HG03432 (cell line): ENCODE data around the gene GALNT15.

Experiments
- ATAC-seq: cut with Tn5 transposase; IDR thresholded peaks from one replicate; pipeline ENCODE4 v1.9.1; 2021; ENCODE audit warnings: mild to moderate bottlenecking, moderate library complexity; ENCODE audit not compliant: unreplicated experiment

The GALNT15 gene

DNA sequence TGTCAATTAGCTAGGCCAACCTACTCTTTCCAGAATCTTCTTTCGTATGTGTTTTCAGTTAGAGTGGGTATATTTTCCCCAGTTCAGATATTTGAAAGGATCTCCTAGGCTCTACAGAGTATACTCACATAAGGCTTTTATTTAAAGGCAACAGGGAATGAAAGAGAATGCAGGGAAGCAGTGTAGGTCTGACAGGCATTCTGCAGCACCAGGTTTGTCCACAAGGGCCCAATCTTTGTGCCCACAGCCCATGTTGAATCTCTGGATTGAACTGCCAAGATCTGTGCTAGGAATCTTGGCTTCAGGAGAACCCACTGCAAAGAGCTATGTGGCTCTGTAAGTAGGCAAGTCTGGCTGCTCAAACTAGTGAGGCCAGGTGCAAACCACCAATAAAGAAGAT, 24.2 kb upstream of the GALNT15 start:
- no peak for ATAC-seq

DNA sequence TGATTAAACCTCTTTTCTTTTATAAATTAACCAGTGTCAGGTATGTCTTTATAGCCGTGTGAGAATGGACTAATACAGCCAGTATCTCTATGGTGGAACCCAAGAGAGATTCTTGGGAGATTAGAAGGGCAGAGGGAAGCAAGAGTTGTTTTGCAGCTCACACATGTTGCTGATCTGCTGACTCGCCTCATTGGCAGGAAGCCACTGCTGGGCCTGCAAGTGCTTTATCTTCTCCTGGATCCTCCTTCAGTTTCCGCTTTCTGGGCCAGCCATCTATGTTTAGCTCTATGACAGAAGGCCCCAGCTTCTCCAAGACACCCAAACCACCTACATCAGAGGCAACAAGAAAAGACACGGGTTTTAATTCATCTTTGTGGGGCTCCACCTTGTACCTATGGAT, 23.4 kb upstream of the GALNT15 start:
- no peak for ATAC-seq

DNA sequence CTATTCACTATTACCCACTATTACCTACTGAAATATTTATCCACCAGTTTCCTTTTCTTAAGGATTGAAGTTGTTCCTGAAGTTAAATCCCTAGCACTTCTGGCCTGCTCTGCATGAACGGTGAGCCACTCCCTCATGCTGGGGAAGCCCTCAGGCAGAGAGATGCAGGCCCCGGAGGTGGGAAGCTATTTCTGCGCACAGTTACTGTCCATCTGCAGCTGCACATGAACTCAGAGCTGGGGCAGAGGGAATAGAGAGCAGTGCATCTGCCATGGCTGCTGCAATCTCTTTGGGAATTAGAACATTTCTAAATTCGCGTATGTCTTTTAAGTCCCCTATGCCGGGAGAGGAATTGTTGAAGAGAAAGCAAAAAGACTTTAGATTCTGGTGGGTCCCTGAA, 6.3 kb upstream of the GALNT15 start:
- no peak for ATAC-seq

DNA sequence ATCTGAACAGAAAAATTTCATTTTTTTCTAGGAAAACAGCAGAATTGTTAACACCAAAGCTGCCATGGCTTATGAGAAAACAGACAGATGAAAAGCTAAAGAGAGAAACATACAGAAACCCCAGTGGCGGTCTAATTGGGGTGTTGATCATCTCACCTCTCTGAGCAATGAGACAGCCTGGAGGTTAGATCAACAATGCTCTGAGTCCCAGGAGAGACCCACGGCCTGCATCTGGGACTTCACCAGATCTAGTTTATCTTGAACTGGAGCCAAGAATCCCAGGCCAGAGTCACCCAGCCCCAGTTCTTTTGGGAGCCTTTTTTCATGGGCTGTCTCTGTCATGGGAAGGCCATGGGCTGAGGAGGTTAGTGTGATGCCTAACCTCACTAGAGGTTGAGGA, 3.5 kb upstream of the GALNT15 start:
- no peak for ATAC-seq

DNA sequence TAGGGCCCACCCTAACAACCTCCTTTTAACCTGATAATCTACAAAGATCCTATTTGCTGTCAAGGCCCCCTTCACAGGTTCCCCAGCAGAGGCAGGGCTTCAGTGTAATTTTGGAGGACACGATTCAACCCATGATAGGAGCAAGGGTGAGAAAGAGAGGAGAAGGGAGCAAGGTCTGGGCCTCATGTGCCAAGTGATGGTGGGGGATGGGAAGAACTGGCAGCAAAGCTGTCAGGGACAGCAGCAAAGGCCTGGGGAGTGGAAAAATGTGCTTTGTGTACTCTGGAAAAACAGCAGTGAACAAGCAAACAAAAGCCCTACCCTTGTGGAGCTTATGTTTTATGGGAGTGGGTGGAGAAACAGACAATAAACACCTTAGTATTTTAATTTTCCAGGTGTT, 2.7 kb upstream of the GALNT15 start:
- ATAC-seq = no peak

DNA sequence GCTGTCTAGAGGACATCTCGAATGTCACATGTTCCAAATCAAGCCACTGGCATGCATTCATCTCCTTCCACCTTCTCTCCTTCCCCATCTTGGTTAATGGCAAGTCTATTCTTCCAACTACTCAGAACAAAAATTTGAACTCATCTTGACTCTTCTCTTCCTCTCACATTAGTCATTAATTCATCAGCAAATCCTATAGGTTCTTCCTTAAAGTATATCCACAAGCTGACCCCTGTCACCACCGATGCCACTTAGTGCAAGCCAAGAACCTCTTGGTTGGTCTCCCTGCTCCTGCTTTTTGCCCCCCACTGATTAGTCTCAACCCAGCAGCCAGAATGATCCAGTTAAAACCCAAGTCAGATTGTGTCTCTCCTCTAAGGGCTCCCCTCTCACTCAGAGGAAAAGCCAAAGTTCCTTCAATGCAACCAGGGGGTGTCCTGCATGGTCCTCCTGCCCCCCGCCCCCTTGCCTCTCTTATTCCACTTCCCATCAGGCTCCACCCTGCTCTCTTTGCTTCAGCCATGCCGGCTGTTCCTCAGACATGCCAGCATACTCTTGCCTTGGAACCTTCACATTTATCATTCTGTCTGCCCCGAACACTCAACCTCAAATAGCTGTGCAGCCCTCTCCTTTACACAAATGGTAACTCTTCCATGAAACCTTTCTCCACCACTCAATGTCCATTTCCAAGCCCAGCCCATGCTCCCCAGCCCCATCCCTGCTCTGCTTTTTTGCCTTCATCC, 1.0 kb upstream of the GALNT15 start:
- no peak for ATAC-seq

DNA sequence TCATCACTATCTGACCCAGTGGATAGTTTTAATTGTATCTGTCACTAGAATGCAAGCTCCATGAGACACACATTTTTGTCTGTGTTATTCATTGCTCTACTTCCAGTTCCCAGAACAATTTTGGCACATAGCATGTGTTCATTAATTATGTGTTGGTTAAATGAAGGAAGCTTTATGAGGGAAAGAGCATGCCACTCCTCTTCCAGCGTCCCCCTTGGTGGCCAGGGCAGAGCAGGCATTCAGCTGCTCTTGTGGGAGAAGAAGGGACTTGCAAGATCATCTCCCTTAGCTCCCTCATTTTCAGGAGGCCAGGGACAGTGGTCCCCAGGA, 489 bp upstream of the GALNT15 start:
- ATAC-seq = no peak

DNA sequence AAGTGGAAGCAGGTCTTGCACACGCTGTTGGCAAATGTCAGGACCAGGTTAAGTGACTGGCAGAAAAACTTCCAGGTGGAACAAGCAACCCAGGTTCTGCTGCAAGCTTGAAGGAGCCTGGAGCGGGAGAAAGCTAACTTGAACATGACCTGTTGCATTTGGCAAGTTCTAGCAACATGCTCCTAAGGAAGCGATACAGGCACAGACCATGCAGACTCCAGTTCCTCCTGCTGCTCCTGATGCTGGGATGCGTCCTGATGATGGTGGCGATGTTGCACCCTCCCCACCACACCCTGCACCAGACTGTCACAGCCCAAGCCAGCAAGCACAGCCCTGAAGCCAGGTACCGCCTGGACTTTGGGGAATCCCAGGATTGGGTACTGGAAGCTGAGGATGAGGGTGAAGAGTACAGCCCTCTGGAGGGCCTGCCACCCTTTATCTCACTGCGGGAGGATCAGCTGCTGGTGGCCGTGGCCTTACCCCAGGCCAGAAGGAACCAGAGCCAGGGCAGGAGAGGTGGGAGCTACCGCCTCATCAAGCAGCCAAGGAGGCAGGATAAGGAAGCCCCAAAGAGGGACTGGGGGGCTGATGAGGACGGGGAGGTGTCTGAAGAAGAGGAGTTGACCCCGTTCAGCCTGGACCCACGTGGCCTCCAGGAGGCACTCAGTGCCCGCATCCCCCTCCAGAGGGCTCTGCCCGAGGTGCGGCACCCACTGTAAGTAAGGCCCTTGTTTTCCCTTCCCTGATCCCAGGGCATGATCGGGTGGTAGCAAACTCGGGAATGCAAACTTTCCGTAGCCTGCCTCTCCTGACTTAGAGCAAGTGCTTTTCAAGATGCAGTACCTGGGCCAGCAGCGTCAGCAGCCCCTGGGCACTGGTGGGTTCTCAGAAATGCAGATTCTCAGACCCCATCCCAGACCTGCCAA, 759 bp downstream of the GALNT15 start:
- no peak for ATAC-seq

DNA sequence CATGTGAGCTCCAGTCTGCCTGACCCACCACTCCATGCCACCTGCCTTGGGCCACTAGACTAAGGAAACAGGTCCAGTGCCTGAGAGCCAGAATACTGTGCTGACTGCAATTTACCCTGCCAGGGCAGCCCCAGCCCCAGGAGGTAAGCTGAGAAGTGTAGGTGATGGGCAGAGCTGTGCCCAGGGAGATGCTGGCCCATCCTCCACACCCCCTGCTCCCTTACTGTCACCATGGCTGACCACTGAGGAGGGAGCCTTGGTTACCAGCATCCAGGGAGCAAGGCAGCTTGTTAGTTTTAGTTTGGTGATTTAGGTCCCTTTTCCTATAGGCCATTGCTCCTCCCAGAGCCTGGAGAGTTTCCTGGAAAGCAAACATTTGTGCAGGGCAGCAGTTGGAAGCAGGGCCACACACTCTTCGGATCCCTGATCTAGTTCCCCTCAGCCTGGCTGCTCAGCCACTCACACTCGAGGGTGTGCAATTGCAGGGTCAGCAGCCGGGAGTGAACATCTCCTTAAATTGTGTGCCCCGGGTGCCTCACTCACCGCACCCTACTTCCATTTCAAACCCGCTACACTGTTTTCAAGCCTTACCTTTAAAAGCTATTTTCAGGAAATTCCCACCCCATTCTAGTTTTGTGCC, 2.0 kb downstream of the GALNT15 start:
- ATAC-seq = no peak

DNA sequence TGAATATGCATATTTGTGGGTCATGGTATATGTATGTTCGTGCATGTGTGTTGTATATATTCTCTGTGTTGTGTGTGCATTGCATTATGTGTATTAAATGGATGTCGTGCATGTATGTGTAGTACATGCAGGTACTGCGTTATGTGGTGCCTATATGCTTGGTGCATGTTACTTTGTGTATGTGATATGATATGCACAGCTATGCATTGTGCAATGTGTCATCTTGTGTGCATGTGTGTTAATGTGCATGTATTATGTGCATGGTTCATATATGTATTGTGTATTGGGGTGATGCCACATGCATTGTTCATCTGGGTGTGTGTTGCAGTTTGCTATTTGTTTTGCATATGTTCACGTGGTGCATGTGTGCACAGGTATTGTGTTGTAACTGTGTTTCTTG, 2.9 kb downstream of the GALNT15 start:
- ATAC-seq = no peak

DNA sequence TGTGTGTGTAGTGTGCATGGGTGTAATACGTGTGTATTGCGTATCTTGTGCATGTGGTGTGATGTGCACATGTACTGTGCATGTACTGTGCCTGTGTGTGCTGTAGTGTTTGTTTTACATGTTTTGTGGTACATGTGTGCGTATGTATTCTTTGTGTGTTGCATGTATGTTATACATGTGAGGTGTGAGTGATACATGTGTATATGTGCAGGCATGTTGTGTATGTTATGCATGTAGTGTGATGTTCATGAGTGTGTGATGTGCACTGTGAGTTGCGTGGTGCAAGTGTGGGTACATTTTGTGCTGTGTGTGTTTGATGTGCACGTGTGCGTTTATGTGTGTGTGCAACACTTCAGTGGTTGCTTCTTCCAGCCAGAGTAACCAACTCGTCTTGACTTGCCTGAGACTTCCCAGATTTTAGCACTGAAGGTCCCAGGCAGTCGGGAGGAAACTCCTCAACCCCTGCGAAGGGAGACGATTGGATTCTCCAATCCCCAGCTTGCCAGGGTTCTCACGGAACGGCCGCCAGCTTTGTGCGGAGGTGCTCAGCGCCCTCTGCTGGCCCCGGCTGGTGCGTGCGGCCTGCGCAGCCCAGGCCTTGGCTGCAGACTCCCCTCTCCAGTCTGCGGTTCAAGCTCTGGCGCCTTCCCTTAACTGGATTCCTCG, 3.6 kb downstream of the GALNT15 start:
- ATAC-seq = peak; percentile 86

DNA sequence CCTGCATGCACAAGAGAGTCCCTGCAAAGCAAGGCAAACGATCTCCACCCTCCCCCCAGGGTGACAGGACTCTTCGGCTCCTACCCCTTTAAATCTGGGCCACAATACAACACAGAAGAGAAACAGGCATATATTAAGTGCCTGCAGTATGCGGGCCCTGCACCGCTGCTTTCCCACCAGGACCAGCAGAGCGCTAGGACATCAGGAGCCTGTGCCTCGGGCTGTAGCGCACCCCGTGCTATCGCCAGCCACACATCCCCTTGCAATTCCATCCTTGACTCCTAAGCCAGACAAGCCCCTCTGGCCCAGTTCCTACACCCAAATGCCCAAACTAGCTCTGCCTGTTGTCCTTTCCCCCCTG, 4.1 kb downstream of the GALNT15 start:
- ATAC-seq = peak; percentile 13

DNA sequence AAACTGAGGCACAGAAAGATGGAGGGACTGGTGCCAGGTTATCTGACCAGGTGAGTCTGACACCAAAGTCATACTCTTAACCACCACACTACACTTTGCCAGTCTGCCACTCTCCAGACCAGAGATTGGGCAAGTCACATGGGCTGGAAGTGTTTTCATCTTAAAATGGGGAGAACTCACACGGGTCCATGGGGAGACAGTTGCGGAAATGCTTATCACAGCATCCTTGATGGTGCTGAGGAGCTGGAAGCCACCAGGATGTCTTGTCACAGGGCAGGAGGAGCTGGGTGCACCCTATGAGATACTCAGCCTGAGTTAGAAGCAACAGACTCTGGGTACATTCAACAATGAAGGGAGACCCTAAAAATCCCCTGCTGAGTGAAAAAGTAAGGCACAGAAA, 4.8 kb downstream of the GALNT15 start:
- ATAC-seq = no peak

DNA sequence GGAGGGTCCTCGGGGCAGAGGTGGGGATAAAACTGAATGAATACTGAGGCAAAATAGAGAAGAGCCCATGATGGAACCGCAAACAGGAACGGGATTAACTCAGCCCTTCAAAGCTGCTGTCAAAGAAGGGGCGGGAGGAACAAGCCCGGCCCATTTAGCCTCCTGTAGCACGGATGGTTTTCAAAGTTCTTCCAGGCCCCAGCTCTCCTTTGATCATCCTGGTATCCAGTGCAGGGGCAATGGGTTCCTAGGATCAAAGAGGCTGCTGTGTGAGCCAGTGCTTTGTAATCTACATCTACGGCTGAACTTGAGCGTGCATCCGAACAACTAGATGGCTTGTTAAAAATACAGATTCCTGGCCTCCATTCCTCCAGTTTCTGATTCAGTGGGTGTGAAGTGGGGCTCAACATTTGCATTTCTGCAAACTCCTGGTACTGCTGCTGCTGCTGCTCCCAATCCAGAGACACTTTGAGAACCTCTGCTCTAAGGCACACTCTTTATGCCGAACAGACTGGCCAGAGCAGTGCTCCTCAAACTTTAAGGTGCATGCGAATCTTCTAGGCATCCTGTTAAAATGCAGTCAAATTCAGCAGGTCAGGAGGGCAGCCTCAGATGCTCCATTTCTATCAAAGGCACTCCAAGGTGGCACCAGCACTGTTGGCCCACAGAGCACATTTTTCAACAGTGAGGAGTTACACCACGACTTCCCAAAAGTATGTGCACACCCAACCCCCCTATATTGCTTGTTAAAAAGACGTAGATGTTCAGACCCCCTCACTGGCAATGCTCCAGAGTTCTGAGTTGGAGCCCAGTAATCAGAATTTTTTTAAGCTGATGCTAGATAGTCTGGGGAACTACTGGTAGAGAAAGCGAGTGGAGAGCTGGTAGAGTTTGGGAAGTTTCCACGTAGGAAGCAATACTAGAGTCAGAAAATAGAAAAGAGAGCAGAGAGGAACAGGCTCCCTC, 5.6 kb downstream of the GALNT15 start:
- ATAC-seq = no peak

DNA sequence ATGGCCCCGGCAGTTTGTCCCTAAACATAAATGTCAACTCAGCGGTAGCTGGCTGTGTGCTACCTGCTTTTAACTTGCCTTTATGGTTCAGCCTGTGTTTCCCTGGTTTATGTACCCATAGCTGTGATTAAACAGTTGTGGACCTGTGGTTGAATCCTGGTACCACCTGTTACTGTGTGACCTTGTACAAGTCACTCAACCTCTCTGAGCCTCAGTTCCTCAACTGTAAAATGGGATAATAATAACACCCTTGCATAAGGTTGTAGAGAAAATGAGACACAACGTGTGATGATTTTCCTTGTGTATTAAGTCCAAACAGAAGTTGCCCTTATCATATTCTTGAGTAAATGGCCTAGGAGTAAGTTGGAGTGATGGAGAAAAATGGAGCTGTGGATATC, 6.3 kb downstream of the GALNT15 start:
- ATAC-seq = no peak

DNA sequence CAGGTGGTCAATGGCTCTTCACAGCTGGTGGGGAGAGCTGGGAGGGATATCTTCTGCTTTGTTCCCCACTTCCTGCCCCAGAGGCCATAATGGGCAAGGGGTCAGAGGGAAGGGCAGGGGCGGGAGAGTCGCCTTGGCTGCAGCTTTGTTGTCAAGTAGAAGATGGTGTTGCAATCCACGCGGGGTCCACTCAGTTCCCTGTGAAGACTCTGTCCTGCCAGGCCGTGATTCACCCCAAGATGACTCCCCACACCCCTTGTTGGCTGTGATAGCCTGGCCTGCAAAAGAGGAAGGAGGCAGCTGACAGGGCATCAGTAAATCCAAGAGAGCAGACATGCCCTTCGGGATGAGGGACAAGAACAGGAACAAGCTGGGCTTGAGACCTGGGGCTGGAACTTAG, 6.9 kb downstream of the GALNT15 start:
- no peak for ATAC-seq

DNA sequence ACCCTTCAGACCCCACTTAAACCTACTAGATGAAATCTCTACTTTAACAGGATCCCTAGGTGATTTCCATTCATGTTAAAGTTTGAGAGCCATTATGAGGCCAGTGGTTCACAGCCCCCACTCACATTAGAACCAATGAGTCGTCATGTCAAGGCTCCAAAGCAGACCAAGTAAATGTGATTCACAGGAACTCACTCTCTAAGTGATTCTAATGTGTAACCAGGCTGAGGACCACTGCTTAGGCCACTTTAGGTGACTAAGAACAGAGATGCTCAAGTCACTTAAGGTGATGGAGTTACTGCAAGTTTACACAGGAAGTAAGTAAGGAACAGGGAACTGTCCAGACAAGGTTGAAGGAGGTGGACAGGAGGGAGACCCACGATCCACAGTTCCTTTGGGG, 7.7 kb downstream of the GALNT15 start:
- no peak for ATAC-seq

DNA sequence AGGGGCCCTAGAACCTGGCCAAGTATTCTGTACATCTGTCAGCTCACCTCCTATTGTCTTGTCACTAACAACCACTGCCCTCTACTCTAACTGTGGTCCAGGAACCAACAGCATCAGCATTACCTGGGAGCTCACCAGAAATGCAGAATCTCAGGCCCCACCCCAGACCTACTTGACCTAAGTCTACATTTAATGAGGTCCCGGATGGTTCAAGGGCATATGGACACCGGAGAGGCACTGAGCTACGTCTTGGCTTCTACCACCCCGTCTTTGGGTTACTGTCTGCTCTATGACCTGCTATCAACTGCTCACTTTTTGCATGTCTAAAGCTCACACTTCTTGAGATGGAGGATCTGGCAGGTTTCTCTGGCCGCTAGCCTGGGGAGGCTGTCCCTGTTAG, 8.1 kb downstream of the GALNT15 start:
- ATAC-seq = no peak

DNA sequence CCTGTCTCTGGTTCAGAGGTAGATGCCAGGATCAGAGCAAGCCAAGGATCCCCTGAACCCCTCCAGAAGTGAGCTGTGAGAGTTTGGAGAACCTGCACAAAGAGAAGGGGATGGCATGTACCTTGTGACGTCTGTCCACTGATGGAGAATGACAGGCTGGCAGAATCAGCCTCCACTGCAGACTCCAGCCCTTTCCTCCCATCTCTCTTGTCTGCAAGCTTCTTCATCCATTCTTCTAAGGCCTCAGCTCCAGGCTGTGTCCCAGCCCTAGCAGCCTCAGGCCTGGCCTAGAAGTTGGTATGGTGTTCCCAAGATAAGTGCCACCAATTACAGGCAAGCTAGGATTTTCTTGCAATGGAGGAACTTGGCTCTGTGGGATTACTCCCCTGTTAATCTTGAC, 8.6 kb downstream of the GALNT15 start:
- no peak for ATAC-seq

DNA sequence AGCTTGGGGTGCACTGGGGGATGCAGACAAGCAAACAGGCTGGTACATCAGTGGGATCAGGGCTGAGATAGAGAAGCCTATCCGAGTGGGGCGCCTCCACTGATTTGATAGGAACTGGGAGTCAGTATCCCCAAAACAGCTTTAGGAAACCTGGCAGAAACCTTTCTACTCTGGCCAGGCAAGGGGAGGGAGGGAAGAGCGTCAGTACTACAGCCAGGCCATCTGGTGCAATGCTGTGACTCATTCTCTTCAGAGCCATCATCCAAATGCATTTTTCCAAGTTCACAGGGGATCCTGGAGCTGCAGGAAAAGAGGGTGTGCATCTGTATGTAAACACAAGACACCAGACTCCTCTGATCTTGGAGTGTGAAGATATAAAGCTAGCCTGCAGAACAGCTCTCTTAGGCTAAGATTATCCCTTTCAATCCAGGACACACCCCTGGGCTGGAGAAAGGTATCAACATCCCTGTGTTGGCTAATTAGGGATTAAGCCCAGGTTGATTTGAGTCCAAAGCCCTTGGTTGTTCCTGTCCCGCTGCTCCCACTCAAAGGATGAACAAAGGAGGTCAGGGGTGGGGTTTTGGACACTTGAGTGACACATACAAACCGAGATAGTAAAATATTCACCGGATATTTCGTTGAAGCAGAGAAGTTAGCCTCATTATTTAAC, 9.3 kb downstream of the GALNT15 start:
- ATAC-seq = no peak
